ENCODE data around the gene DAPK1. TPM values are rescaled to one million over a fixed set of nuclear protein-coding genes. Genes with fewer than 3 reads are reported as not detected.

Gene DAPK1
- total RNA-seq, 1 experiment from 2014 or later: 19.7 TPM

GRCh38 chr9:87507576-87507975, 9.9 kb downstream of the DAPK1 start:
- peaks cover 12% of the 10 kb centered on the region for H3K36me3 Mint-ChIP-seq (ENCODE audit: insufficient read depth, unreplicated experiment)
- no peak overlapping the region for H3K27ac Mint-ChIP-seq (ENCODE audit: low read depth, unreplicated experiment)
- no peaks in the 10 kb centered on the region for H3K9me3 Mint-ChIP-seq (ENCODE audit: unreplicated experiment)
- no peaks in the 10 kb centered on the region for H3K27me3 Mint-ChIP-seq (ENCODE audit: insufficient read depth, unreplicated experiment)
- intact Hi-C loops (cut with micrococcal nuclease): no loop called here
- no peak for DNase-seq (ENCODE audit: unreplicated experiment)
- H3K4me3 Mint-ChIP-seq (ENCODE audit: unreplicated experiment): no peak overlapping the region
- ChIA-PET CTCF (interaction anchor here (2.2 kb wide), 1 partner anchor 10 kb away, joined by 8 read pairs; the partner anchor contains the start of gene DAPK1), POLR2A (no interaction called here)
- TF ChIP-seq CTCF (IDR thresholded peaks at IDR 0.05; ENCODE audit: unreplicated experiment): no peak
- no TSS peak for BruUV-seq (replicated peaks)
- H3K4me1 Mint-ChIP-seq (ENCODE audit: insufficient read depth, unreplicated experiment): no peaks in the 10 kb centered on the region

GRCh38 chr9:87510252-87510683, 12.6 kb downstream of the DAPK1 start:
- Mint-ChIP-seq H3K9me3 (ENCODE audit: unreplicated experiment) (no peaks in the 10 kb centered on the region), H3K27me3 (ENCODE audit: insufficient read depth, unreplicated experiment) (no peaks in the 10 kb centered on the region), H3K4me3 (ENCODE audit: unreplicated experiment) (no peak overlapping the region), H3K4me1 (ENCODE audit: insufficient read depth, unreplicated experiment) (peaks cover 22% of the 10 kb centered on the region), H3K36me3 (ENCODE audit: insufficient read depth, unreplicated experiment) (peaks cover 12% of the 10 kb centered on the region), H3K27ac (ENCODE audit: low read depth, unreplicated experiment) (no peak overlapping the region)
- no peak for TF ChIP-seq CTCF (IDR thresholded peaks at IDR 0.05; ENCODE audit: unreplicated experiment)
- ChIA-PET CTCF (no interaction called here), POLR2A (no interaction called here)
- intact Hi-C loops (cut with micrococcal nuclease): no loop called here
- DNase-seq (ENCODE audit: unreplicated experiment): no peak
- BruUV-seq (replicated peaks): no TSS peak

- H3K4me1 Mint-ChIP-seq (ENCODE audit: insufficient read depth, unreplicated experiment): peaks cover 38% of the 10 kb centered on the region
- H3K27me3 Mint-ChIP-seq (ENCODE audit: insufficient read depth, unreplicated experiment): no peaks in the 10 kb centered on the region
- no peak overlapping the region for H3K4me3 Mint-ChIP-seq (ENCODE audit: unreplicated experiment)
- CTCF ChIA-PET: no interaction called here
- DNase-seq (ENCODE audit: unreplicated experiment): no peak
- H3K9me3 Mint-ChIP-seq (ENCODE audit: unreplicated experiment): no peaks in the 10 kb centered on the region
- H3K36me3 Mint-ChIP-seq (ENCODE audit: insufficient read depth, unreplicated experiment): peaks cover 12% of the 10 kb centered on the region
- no peak for TF ChIP-seq CTCF (IDR thresholded peaks at IDR 0.05; ENCODE audit: unreplicated experiment)
- no peak overlapping the region for H3K27ac Mint-ChIP-seq (ENCODE audit: low read depth, unreplicated experiment)
- POLR2A ChIA-PET: no interaction called here
- intact Hi-C loops (cut with micrococcal nuclease): no loop called here
- no TSS peak for BruUV-seq (replicated peaks)
Measured at GRCh38 chr9:87512311-87512710, 14.6 kb downstream of the DAPK1 start.

- Mint-ChIP-seq H3K27ac (ENCODE audit: low read depth, unreplicated experiment) (no peak overlapping the region), H3K27me3 (ENCODE audit: insufficient read depth, unreplicated experiment) (no peaks in the 10 kb centered on the region), H3K36me3 (ENCODE audit: insufficient read depth, unreplicated experiment) (peaks cover 7% of the 10 kb centered on the region), H3K4me3 (ENCODE audit: unreplicated experiment) (no peak overlapping the region), H3K9me3 (ENCODE audit: unreplicated experiment) (no peaks in the 10 kb centered on the region), H3K4me1 (ENCODE audit: insufficient read depth, unreplicated experiment) (peaks cover 38% of the 10 kb centered on the region)
- ChIA-PET POLR2A (no interaction called here), CTCF (interaction anchor here (0.6 kb wide), 1 partner anchor 169 kb away, joined by 3 read pairs; no protein-coding TSS in a partner anchor)
- no peak for DNase-seq (ENCODE audit: unreplicated experiment)
- no peak for TF ChIP-seq CTCF (IDR thresholded peaks at IDR 0.05; ENCODE audit: unreplicated experiment)
- no TSS peak for BruUV-seq (replicated peaks)
- intact Hi-C loops (cut with micrococcal nuclease): no loop called here
Measured at GRCh38 chr9:87513161-87513560, 15.5 kb downstream of the DAPK1 start.

All from MCF 10A (cell line).